GM21717 (cell line): ENCODE measurements around the gene PHF11.
A peak's percentile ranks its signal among the peaks of the same experiment; 100 is the strongest.
"Not testable (repeated sequence)": the region's sequence is repeated elsewhere in the genome, so short reads cannot be mapped to it uniquely, and the experiment has no call there.

Source experiments
- ATAC-seq: cut with Tn5 transposase; IDR thresholded peaks from one replicate; pipeline ENCODE4 v1.9.1; 2021; ENCODE audit warnings: mild to moderate bottlenecking, moderate library complexity; ENCODE audit not compliant: unreplicated experiment

The PHF11 gene

DNA sequence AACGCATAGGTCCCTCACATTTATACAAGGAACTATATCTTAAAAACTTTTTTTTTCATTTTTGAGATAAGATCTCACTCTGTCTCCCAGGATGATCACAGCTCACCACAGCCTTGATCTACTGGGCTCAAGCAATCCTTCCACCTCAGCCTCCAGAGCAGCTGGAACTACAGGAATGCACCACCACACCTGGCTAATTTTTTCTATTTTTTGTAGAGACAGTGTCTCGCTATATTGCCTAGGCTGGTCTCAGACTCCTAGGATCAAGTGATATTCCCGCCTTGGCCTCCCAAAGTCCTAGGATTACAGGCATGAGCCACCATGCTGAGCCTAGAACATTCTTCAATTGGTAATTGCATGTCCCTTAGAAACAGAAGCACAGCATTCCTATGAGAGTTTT, 47.9 kb downstream of the PHF11 start:
- ATAC-seq, result no peak

DNA sequence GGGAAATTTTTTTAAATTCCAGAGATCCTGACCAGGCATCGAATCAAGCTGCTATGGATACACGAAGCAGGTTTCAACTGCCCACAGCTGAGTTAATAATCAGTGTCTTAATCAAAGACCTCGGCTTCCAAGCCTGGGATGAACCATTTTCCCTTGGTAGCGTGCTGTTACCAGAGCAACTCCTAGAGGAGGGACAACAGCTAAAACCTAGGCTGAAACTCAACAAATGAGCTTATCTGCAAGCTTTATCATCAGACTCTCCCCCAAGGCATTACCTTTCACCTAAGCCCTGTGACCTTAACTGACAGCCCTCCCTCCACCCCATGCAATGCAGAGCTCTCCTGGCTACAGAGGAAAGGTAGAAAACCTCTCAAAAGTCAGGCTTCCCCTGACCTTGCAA, 49.9 kb downstream of the PHF11 start:
- no peak for ATAC-seq

DNA sequence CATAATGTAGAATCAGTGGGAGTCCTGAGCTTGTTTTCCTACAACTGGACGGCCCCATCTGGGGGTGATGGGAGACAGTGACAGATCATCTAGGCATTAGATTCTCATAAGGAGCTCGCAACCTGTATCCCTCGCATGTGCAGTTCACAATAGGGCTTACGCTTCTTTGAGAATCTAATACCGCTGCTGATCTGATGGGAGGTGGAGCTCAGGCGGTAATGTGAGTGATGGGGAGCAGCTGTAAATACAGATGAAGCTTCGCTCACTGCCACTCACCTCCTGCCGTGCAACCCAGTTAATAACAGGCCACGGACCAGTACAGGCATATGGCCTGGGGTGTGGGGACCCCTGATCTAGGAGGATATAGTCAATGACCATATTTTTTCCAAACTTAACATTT, 50.8 kb downstream of the PHF11 start:
- no peak for ATAC-seq

DNA sequence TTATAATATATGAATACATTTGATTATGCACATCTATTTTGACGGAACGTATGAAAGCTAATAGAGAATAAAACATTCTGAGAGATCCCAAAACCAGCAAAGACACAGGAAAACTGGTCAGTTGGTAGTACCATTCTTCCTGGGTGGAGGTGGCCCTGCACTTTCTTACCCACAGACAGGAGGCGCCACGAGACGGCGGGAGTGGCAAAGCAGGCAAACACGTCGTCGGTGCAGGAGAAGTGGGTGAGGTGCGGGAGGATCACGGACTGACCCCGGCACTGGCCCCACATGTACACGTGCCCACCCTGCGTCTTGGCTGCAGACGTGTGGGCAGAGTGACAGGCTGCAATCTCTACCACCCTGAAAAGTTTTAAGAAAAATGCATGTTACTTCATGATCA, 53.5 kb downstream of the PHF11 start:
- no peak for ATAC-seq

DNA sequence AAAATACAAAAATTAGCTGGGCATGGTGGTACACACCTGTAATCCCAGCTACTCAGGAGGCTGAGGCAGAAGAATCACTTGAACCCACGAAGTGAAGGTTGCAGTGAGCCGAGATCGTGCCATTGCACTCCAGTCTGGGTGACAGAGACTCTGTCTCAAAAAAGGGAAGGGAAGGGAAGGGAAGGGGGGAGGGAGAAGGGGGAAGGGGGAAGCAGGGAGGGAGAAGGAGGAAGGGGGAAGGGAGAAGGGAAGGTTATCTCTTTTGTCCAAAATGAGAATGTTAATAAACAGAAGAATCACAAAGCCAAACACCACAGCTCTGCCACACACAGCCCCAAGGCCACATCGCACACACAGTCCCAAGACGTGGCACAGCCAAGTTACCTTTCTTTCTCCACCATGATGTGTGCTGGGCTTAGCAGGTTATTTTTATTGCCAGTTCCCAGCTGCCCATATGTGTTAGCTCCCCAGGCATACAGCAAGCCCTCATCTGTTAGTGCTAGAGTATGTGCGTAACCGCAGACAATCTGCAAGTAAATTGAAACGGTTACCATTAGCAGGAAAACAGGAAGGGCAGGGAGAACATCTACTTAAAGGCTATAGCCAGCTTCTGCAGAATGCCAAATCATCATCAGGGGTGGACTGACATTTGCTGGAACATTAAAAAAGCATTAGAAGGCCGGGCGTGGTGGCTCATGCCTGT, 55.3 kb downstream of the PHF11 start:
- no peak for ATAC-seq

DNA sequence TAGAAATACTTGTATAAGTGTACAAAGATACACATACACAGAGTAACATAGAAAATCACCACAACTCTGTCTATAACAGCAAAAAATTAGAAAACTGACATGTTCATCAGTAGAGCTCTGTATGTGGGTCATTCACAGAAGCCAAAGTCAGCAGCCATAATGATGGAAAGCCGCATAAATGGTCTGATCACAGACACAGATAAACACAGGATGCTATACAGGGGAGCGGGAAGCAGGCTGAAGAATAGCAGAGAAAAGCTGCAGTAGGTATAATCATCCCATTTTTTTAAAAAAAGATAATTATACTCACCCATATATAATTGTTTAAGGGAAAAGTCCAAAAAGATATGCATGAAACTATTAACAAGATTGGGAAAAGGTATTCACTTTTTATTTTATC, 58.1 kb downstream of the PHF11 start:
- no peak for ATAC-seq

DNA sequence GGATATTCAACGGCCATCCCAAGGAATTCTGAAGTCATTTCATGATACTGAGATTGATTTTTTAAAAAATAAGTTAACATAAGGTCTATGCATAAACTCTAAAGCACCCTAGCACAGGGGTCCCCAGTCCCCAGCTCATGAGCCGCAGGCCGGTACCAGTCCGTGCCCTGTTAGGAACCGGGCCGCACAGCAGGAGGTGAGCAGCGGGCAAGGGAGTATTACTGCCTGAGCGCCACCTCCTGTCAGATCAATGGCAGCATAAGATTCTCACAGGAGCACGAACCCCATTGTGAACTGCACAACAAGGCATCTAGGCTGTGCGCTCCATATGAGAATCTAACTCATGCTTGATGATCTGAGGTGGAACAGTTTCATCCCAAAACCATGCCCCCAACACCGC, 58.6 kb downstream of the PHF11 start:
- no peak for ATAC-seq

DNA sequence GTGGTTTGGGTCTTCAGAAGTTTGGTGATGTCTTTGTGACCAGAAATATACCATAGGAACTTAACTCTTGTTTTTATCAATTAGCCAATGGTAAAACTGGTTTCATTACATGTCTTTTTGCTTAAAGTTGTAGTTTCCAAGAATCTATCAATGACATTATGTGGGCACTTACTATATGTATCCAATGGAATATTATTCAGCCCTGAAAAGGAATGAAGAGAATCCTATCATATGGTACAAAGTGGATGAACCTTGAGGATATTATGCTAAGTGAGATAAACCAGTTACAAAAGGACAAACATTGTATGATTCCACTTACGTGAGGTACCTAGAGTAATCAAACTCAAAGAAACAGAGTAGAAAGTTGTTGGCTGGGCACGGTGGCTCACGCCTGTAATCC, 63.3 kb downstream of the PHF11 start:
- no peak for ATAC-seq

DNA sequence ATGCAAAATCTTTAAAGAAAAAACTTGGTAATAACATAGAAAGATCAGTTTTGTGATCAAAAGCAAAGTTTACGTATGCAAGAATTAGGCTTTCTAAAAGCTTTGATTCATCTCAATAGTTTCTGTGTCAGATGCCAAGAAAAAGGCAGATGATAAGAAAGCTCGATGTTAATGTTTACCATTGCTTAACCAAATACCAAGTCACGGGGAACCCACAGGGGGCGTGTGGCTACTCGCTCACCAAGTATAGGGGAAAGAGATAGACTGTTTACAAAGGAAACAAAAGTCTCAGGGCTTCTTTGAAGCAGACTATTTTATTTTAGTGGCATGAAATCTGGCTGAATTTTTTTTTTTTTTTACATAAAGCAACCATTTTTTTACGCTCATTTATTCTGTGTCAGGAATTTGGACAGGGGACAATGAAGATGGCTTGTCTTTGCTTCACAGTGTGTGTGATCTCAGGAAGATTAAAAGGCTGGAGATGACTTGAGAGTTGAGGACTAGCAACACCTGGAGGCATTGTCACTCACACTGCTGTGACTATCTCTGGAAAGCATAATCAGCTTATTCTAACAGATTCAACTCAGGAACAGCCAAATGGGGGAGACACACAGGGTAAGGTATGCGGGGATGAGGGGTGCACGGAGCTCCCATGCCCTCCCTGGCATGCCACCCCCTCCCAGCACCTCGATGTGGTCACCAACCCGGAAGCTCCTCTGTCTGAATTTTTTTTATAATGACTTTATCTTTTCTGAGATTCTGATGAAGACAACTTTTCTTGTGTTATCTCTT, 64.7 kb downstream of the PHF11 start:
- ATAC-seq, result no peak

DNA sequence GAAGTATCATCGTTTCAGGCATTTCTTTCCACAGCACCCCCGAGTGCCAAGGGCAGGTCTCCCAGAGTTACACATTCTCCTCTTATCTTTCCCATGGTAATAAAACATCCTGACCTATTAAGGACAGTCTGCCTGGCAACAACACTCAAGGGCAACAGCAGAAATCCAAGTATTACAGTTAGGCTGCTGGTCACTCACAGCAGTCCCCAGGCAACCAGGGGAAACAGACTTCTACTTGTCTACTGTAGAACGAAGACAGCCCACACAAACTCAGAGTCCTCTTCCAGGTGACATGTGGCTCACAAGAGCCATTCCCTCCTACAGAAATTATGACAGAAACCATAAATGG, 65.3 kb downstream of the PHF11 start:
- no peak for ATAC-seq

DNA sequence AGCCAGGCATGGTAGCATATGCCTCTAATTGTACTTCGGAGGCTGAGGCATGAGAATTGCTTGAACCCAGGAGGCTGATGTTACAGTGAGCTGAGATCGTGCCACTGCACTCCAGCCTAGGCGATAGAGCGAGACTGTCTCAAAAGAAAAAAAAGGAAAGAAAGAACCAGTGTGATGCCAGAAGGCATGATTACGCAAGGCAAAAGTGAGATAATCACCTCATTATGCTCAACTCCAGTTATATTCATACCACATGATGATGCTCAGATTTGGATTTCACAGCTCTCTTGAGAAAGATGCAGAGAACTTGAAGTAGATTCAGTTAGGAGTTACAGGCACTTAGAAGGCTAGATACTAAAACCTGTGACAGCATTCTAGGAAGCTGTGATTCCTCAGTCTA, 67.8 kb downstream of the PHF11 start:
- no peak for ATAC-seq

DNA sequence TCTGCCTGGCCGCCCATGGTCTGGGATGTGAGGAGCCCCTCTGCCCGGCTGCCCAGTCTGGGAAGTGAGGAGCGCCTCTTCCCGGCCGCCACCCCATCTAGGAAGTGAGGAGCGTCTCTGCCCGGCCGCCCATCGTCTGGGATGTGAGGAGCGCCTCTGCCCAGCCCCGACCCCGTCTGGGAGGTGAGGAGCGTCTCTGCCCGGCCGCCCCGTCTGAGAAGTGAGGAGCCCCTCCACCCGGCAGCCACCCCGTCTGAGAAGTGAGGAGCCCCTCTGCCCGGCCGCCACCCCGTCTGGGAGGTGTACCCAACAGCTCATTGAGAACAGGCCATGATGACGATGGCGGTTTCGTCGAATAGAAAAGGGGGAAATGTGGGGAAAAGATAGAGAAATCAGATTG, 69.7 kb downstream of the PHF11 start:
- not testable (repeated sequence) for ATAC-seq

DNA sequence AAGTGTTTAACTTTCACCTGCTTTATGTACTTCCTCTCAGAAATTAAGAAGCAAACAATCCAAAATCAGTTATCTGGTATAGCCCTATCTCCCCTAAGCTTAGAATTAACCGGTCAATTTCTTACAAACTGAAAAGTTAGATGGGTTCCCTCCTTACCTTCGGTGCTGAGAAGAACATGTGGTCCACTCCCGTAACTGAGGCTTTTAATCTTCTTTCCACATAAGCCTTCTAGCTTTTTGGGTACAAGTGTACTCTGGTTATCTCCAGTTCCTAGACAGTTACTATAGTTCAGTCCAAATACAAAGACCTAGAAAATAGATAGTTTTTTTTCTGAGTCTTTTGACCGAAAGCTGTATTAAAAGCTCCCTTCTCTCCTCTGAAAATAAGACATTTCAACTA, 70.7 kb downstream of the PHF11 start:
- no peak for ATAC-seq

DNA sequence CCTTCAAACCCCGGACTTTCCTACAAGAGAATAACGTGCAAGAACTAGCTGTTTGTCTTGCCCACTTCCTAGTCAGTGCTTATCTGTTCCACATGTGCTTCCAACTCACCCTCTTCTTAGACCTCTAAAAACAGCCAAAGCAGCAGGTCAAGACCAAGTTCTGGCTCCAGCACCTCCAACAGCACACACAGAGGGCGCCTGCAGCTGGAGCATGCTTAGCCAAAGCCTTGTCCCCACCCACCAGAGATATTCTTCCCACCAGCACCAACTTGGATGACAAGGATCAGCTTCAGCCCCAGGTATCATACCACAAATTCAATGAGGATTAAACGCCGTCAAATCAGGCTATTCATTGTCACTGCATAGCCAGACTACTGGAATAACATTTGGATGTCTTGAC, 71.7 kb downstream of the PHF11 start:
- no peak for ATAC-seq

DNA sequence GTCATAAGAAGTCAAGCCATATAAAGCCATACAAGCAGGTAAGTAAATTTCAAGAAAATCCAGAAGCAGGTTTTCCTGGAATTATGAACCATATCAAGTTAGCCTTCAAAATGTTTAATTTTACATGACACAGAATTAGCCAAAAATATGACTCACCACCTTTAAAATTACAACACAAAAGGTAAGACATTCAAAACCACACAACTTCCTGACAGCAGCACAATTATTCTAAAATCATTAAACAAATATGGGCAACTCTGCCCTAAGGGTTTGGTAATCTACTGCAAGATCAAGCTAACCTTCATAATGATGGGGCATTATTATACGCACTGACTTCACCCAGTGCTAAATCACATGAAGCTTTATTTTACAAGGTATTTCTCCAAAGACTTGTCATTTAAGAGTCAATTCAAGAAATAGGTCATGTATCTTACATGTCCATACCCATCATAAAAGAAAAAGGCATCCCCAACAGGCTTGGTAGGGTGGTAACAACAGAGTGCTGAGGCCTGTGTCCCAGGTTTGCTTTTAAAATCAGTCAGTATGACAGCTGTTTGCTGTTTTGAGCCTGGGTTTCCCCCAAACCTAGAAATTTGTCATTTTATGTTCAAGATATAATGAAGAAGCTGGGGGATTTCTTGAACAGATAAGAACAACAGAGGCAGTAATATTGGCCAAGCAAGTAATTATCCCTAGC, 74.4 kb downstream of the PHF11 start:
- peak; percentile 61 for ATAC-seq

DNA sequence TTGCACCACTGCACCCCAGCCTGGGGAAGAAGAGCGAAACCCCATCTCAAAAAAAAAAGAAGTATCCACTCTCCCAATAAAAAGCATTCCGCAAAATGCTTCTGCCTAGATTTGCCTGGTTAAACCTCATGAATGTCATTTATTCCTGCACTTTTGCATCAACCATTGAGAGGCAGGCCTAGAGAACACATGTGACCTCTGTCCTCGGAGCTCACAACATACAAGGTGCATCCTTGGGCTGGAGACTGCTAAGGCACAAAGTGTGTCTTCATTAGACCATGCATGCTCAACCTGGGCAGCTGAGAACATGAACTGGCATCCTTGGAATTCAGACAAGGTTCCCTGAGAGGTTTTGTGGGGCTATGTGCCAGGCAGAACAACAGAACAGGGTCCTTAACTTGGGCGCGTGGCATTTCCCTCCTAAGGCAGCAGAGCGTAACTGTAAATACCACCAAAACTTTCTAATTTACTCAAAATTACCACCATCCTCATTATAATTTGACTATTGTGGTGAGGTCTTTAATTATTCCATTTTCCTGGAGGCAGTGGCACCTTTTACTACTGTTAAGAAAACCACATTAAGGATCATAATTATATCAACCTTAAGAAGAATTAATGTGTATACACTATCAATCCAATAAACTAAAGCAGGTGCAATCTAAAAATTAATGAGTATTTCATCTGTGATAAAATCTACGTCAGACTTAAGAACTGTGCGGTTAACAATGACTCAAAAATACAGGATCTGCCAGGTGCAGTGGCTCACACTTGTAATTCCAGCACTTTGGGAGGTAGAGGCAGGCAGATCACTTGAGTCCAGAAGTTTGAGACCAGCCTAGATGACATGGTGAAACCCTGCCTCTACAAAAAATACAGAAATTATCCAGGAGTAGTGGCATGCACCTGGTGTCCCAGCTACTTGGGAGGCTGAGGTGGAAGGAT, 75.8 kb downstream of the PHF11 start:
- no peak for ATAC-seq
